ENCODE results near the gene PHKB. TPM values are rescaled to one million over a fixed set of nuclear protein-coding genes. Genes with fewer than 3 reads are reported as not detected.
"Not testable (repeated sequence)": the region's sequence is repeated elsewhere in the genome, so short reads cannot be mapped to it uniquely, and the experiment has no call there.

Gene PHKB
- total RNA-seq, 1 experiment from 2014 or later: 83.4 TPM

GRCh38 chr16:47667956-47668355 is 206.8 kb downstream of the PHKB start:
- Mint-ChIP-seq H3K27me3 (ENCODE audit: unreplicated experiment) (no peaks in the 10 kb centered on the region), H3K9me3 (ENCODE audit: low read depth, unreplicated experiment) (no peaks in the 10 kb centered on the region), H3K36me3 (ENCODE audit: insufficient read depth, unreplicated experiment) (peaks cover 5% of the 10 kb centered on the region), H3K4me3 (ENCODE audit: low read depth, unreplicated experiment) (no peak overlapping the region), H3K4me1 (ENCODE audit: low read depth, unreplicated experiment) (peaks cover 8% of the 10 kb centered on the region), H3K27ac (ENCODE audit: unreplicated experiment) (no peak overlapping the region)
- BruUV-seq (replicated peaks): no TSS peak
- no peak for DNase-seq
- CTCF ChIA-PET: interaction anchor here (1.1 kb wide), 1 partner anchor 23 kb away, joined by 3 read pairs; no protein-coding TSS in a partner anchor
- TF ChIP-seq CTCF (IDR thresholded peaks at IDR 0.05; ENCODE audit: unreplicated experiment): no peak
- intact Hi-C loops (cut with micrococcal nuclease; ENCODE audit: unreplicated experiment): no loop called here

GRCh38 chr16:47672475-47672874 is 211.3 kb downstream of the PHKB start:
- Mint-ChIP-seq H3K4me1 (ENCODE audit: low read depth, unreplicated experiment) (no peaks in the 10 kb centered on the region), H3K9me3 (ENCODE audit: low read depth, unreplicated experiment) (no peaks in the 10 kb centered on the region), H3K27me3 (ENCODE audit: unreplicated experiment) (no peaks in the 10 kb centered on the region), H3K36me3 (ENCODE audit: insufficient read depth, unreplicated experiment) (no peaks in the 10 kb centered on the region), H3K4me3 (ENCODE audit: low read depth, unreplicated experiment) (no peak overlapping the region), H3K27ac (ENCODE audit: unreplicated experiment) (no peak overlapping the region)
- TF ChIP-seq CTCF (IDR thresholded peaks at IDR 0.05; ENCODE audit: unreplicated experiment): no peak
- intact Hi-C loops (cut with micrococcal nuclease; ENCODE audit: unreplicated experiment): no loop called here
- no peak for DNase-seq
- CTCF ChIA-PET: no interaction called here
- no TSS peak for BruUV-seq (replicated peaks)

GRCh38 chr16:47676635-47677177 is 215.6 kb downstream of the PHKB start:
- H3K27ac Mint-ChIP-seq (ENCODE audit: unreplicated experiment): no peak overlapping the region
- H3K9me3 Mint-ChIP-seq (ENCODE audit: low read depth, unreplicated experiment): peaks cover 4% of the 10 kb centered on the region
- H3K36me3 Mint-ChIP-seq (ENCODE audit: insufficient read depth, unreplicated experiment): no peaks in the 10 kb centered on the region
- CTCF ChIA-PET: no interaction called here
- TF ChIP-seq CTCF (IDR thresholded peaks at IDR 0.05; ENCODE audit: unreplicated experiment): no peak
- H3K27me3 Mint-ChIP-seq (ENCODE audit: unreplicated experiment): no peaks in the 10 kb centered on the region
- no peak for DNase-seq
- H3K4me1 Mint-ChIP-seq (ENCODE audit: low read depth, unreplicated experiment): no peaks in the 10 kb centered on the region
- intact Hi-C loops (cut with micrococcal nuclease; ENCODE audit: unreplicated experiment): no loop called here
- BruUV-seq (replicated peaks): no TSS peak
- no peak overlapping the region for H3K4me3 Mint-ChIP-seq (ENCODE audit: low read depth, unreplicated experiment)

DNA sequence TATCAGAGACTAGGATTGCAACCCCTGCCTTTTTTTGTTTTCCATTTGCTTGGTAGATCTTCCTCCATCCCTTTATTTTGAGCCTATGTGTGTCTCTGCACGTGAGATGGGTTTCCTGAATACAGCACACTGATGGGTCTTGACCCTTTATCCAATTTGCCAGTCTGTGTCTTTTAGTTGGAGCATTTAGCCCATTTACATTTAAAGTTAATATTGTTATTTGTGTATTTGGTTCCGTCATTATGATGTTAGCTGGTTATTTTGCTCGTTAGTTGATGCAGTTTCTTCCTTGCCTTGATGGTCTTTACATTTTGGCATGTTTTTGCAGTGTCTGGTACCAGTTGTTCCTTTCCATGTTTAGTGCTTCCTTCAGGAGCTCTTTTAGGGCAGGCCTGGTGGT is 220.4 kb downstream of the PHKB start:
- H3K4me3 Mint-ChIP-seq (ENCODE audit: low read depth, unreplicated experiment); H3K9me3 Mint-ChIP-seq (ENCODE audit: low read depth, unreplicated experiment); H3K27me3 Mint-ChIP-seq (ENCODE audit: unreplicated experiment); DNase-seq; H3K36me3 Mint-ChIP-seq (ENCODE audit: insufficient read depth, unreplicated experiment); H3K4me1 Mint-ChIP-seq (ENCODE audit: low read depth, unreplicated experiment); BruUV-seq (replicated peaks); intact Hi-C loops (cut with micrococcal nuclease; ENCODE audit: unreplicated experiment); H3K27ac Mint-ChIP-seq (ENCODE audit: unreplicated experiment); CTCF ChIA-PET: not testable (repeated sequence)

DNA sequence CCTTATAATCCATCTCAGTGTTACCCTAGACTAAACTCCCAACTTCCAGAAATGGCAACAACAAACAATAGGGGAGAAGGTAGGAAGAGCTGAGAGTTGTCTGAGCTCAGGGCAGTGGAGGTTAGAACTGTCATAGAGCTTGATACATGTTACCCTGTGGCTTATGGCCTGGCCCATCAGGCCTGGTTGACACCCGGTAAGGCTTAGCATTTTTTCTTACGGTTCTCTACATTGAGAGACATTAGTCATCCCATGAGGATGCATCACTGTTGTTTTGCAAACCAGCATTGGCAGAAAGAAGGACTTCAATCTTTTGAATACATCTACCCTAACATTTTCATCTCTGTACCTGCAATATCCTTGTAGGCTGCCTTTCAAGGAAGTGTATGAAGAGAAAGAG is 226.6 kb downstream of the PHKB start:
- CTCF ChIA-PET: interaction anchor here (2.0 kb wide), 1 partner anchor 477 kb away, joined by 7 read pairs; no protein-coding TSS in a partner anchor
- H3K27ac Mint-ChIP-seq (ENCODE audit: unreplicated experiment): no peak overlapping the region
- DNase-seq: no peak
- H3K4me1 Mint-ChIP-seq (ENCODE audit: low read depth, unreplicated experiment): no peaks in the 10 kb centered on the region
- intact Hi-C loops (cut with micrococcal nuclease; ENCODE audit: unreplicated experiment): no loop called here
- peaks cover 15% of the 10 kb centered on the region for H3K36me3 Mint-ChIP-seq (ENCODE audit: insufficient read depth, unreplicated experiment)
- no peak for TF ChIP-seq CTCF (IDR thresholded peaks at IDR 0.05; ENCODE audit: unreplicated experiment)
- no peaks in the 10 kb centered on the region for H3K9me3 Mint-ChIP-seq (ENCODE audit: low read depth, unreplicated experiment)
- no peak overlapping the region for H3K4me3 Mint-ChIP-seq (ENCODE audit: low read depth, unreplicated experiment)
- no peaks in the 10 kb centered on the region for H3K27me3 Mint-ChIP-seq (ENCODE audit: unreplicated experiment)
- BruUV-seq (replicated peaks): no TSS peak

Measured in Calu3 (cell line).